OCI-LY3 (cell line): ENCODE results near the gene IL1RAPL1.

ENCODE experiments used
- H2AFZ ChIP-seq: fragments of 200-600, 300-600 bp; shearing (Covaris generic); 2 replicates; pipeline ENCODE4 v1.6.0; 2014; ENCODE audit warnings: antibody characterized with exemption, low read depth, low read length
- H3K27ac ChIP-seq: fragments of 200-600, 300-600 bp; sonication (generic); 2 replicates; pipeline ENCODE4 v1.5.1; 2014; ENCODE audit warnings: mild to moderate bottlenecking, low read length, moderate library complexity, mixed read lengths
- H3K27me3 ChIP-seq: fragments of 200-600, 300-600 bp; sonication (generic); 2 replicates; pipeline ENCODE4 v1.6.1; 2014; ENCODE audit warnings: low read depth, low read length, mixed read lengths
- H3K36me3 ChIP-seq: fragments of 200-600, 300-600 bp; sonication (generic); replicated peaks from 2 replicates; pipeline ENCODE3; 2014; ENCODE audit warnings: low read depth, low read length, mixed read lengths
- H3K4me1 ChIP-seq: fragments of 300-600, 200-600 bp; sonication (generic); 2 replicates; pipeline ENCODE4 v1.6.1; 2014; ENCODE audit warnings: low read length, mixed read lengths
- H3K4me2 ChIP-seq: fragments of 200-600, 300-600 bp; sonication (generic); 2 replicates; pipeline ENCODE4 v1.6.1; 2014; ENCODE audit warnings: low read length, mixed read lengths
- H3K4me3 ChIP-seq: fragments of 300-600, 200-600 bp; sonication (generic); 2 replicates; pipeline ENCODE4 v1.5.1; 2014; ENCODE audit warnings: antibody characterized with exemption, mild to moderate bottlenecking, low read length, moderate library complexity
- H3K79me2 ChIP-seq: fragments of 300-600, 200-600 bp; shearing (Covaris generic); 2 replicates; pipeline ENCODE4 v1.6.1; 2014; ENCODE audit warnings: mild to moderate bottlenecking, low read length, mixed read lengths
- H3K9ac ChIP-seq: fragments of 300-600, 200-600 bp; shearing (Covaris generic); 2 replicates; pipeline ENCODE4 v1.6.0; 2014; ENCODE audit warnings: mild to moderate bottlenecking, low read length, moderate library complexity
- H3K9me3 ChIP-seq: fragments of 200-600, 300-600 bp; shearing (Covaris generic); 2 replicates; pipeline ENCODE4 v1.6.1; 2014; ENCODE audit warnings: low read length, mixed read lengths; ENCODE audit not compliant: insufficient read depth
- H4K20me1 ChIP-seq: fragments of 200-600, 300-600 bp; sonication (generic); 2 replicates; pipeline ENCODE4 v1.6.1; 2016; ENCODE audit warnings: low read length, mixed read lengths; ENCODE audit not compliant: insufficient read depth
- EZH2phosphoT487 ChIP-seq: fragments of 200-600 bp; shearing (Covaris generic); IDR thresholded peaks from 2 replicates; pipeline ENCODE4 v1.6.1; 2018; ENCODE audit warnings: antibody characterized with exemption, mixed run types, low read depth
- TF ChIP-seq, protein P1 (sequence below): fragments of 200-600, 300-600 bp; sonication (generic); IDR thresholded peaks from 2 replicates; pipeline ENCODE4 v1.5.1; 2014; ENCODE audit warnings: antibody characterized with exemption, low read length, low read depth

The IL1RAPL1 gene

DNA sequence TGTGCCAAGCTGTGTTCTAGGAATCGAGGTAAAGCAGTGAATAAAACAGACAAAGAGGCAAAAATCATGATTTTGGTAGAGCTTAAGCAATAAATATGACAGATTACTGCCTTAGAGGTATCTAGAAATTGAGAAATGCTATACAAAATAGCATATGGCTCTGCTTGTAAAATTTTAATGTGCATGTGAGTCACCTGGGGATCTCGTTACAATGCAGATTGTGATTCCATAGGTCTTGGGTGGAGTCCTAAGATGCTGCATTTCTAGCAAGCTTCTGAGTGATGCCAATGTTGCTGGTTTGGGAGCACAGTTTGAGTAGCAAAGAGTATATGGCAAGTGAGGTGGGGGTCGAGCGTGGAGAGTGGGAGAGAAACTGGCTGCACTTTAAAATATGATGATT is 930.9 kb downstream of the IL1RAPL1 start:
- no peak for TF ChIP-seq EZH2phosphoT487
- TF ChIP-seq, protein P1, sequence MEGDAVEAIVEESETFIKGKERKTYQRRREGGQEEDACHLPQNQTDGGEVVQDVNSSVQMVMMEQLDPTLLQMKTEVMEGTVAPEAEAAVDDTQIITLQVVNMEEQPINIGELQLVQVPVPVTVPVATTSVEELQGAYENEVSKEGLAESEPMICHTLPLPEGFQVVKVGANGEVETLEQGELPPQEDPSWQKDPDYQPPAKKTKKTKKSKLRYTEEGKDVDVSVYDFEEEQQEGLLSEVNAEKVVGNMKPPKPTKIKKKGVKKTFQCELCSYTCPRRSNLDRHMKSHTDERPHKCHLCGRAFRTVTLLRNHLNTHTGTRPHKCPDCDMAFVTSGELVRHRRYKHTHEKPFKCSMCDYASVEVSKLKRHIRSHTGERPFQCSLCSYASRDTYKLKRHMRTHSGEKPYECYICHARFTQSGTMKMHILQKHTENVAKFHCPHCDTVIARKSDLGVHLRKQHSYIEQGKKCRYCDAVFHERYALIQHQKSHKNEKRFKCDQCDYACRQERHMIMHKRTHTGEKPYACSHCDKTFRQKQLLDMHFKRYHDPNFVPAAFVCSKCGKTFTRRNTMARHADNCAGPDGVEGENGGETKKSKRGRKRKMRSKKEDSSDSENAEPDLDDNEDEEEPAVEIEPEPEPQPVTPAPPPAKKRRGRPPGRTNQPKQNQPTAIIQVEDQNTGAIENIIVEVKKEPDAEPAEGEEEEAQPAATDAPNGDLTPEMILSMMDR = no peak
- no peak overlapping the region for H3K27ac ChIP-seq
- no peaks in the 10 kb centered on the region for H3K36me3 ChIP-seq
- H3K4me1 ChIP-seq = no peaks in the 10 kb centered on the region
- no peak overlapping the region for H2AFZ ChIP-seq
- H3K4me3 ChIP-seq = no peak overlapping the region
- no peaks in the 10 kb centered on the region for H3K79me2 ChIP-seq
- no peaks in the 10 kb centered on the region for H3K27me3 ChIP-seq
- no peak overlapping the region for H3K4me2 ChIP-seq
- no peaks in the 10 kb centered on the region for H4K20me1 ChIP-seq
- H3K9me3 ChIP-seq = no peaks in the 10 kb centered on the region
- H3K9ac ChIP-seq = no peak overlapping the region

DNA sequence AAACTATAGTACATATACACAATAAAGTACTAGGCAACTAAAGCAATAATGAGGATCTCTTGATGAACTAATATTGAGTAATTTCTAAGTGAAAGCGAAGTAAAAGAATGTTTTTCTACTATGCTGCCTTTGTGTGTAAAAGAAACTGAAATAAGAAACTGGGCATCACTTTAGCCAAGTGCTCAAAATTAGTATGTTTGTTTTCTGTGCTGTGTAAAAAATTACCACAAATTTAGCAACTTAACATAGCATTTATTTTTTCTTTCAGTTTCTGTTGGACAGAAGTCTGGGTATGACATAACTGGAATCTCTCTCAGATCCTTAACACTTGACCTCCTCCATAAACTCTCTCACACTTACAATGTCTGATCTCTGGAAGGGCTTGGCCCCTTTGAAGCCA is 941.0 kb downstream of the IL1RAPL1 start:
- Histone ChIP-seq H3K79me2 (no peaks in the 10 kb centered on the region), H3K9ac (no peak overlapping the region), H3K4me2 (no peak overlapping the region), H3K4me3 (no peak overlapping the region), H4K20me1 (no peaks in the 10 kb centered on the region), H3K36me3 (no peaks in the 10 kb centered on the region), H3K27me3 (no peaks in the 10 kb centered on the region), H3K4me1 (no peaks in the 10 kb centered on the region), H3K27ac (no peak overlapping the region), H2AFZ (no peak overlapping the region), H3K9me3 (no peaks in the 10 kb centered on the region)
- no peak for TF ChIP-seq EZH2phosphoT487
- TF ChIP-seq, protein P1 = no peak

DNA sequence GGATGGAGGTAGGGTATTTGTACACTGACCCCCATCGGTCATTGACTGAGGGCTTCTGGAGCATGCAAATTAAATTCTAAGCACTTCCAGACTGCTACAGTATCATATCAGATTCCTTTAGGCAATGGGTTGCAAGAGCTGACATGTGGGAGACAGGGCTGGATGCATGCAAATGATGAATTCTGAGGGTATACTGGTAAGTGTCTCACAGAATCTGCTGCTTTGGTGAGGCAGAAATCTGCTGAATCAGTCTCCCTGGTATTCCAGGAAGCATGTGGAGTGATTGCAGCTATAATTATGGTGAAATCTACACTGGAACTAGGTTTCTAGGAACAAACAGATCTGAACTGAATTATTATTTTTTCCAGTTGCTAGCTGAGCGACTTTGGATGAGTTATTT is 943.3 kb downstream of the IL1RAPL1 start:
- Histone ChIP-seq H3K9ac (no peak overlapping the region), H3K4me3 (no peak overlapping the region), H3K4me2 (no peak overlapping the region), H3K9me3 (no peaks in the 10 kb centered on the region), H3K4me1 (no peaks in the 10 kb centered on the region), H3K27me3 (no peaks in the 10 kb centered on the region), H3K27ac (no peak overlapping the region), H3K36me3 (no peaks in the 10 kb centered on the region), H4K20me1 (no peaks in the 10 kb centered on the region), H3K79me2 (no peaks in the 10 kb centered on the region), H2AFZ (no peak overlapping the region)
- no peak for TF ChIP-seq EZH2phosphoT487
- TF ChIP-seq, protein P1 = no peak

DNA sequence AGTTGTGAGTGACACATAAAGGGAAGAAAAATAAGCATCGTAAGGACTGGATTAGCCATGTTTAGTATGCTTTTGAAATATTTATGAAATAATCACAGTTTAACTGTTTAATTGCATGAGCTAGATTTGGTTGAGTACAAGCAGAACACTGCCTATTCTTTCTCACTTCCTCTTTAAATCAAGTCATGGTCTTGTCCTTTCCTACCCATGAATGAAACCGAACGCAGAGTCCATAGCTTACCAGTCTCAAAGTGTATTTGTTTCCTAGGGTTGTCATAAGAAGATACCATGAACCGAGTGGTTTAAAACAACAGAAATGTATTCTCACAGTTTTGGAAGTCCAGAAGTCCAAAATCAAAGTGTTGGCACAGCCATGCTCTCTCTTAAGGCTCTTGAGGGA is 944.1 kb downstream of the IL1RAPL1 start:
- Histone ChIP-seq H3K27ac (no peak overlapping the region), H3K4me3 (no peak overlapping the region), H3K4me1 (no peaks in the 10 kb centered on the region), H3K9ac (no peak overlapping the region), H3K27me3 (no peaks in the 10 kb centered on the region), H4K20me1 (no peaks in the 10 kb centered on the region), H3K9me3 (no peaks in the 10 kb centered on the region), H3K36me3 (no peaks in the 10 kb centered on the region), H3K79me2 (no peaks in the 10 kb centered on the region), H2AFZ (no peak overlapping the region), H3K4me2 (no peak overlapping the region)
- TF ChIP-seq, protein P1 = no peak
- no peak for TF ChIP-seq EZH2phosphoT487
